IMR-90 (cell line): ENCODE data around the gene IQSEC1.

Experiments
- BHLHE40 ChIP-seq: fragments of 150-350 bp; IDR thresholded peaks from 2 replicates; pipeline ENCODE4 v1.6.1; 2016; ENCODE audit warnings: mild to moderate bottlenecking, low read depth, low read length
- CEBPB ChIP-seq: IDR thresholded peaks from 2 replicates; pipeline ENCODE4 v1.6.1; 2012; ENCODE audit warnings: low read depth, low read length, improper control_type of control experiment
- CHD1 ChIP-seq: IDR thresholded peaks from 2 replicates; pipeline ENCODE4 v1.6.1; 2012; ENCODE audit warnings: low read depth, low read length, improper control_type of control experiment
- FOS ChIP-seq: fragments of 150-350 bp; IDR thresholded peaks from 2 replicates; pipeline ENCODE4 v1.6.1; 2016; ENCODE audit warnings: low read depth, low read length
- MAFK ChIP-seq: IDR thresholded peaks from 2 replicates; pipeline ENCODE4 v1.6.1; 2012; ENCODE audit warnings: low read depth, low read length, improper control_type of control experiment
- MAZ ChIP-seq: IDR thresholded peaks from 2 replicates; pipeline ENCODE4 v1.6.1; 2012; ENCODE audit warnings: low read depth, mild to moderate bottlenecking, low read length, improper control_type of control experiment, moderate library complexity, borderline replicate concordance
- MXI1 ChIP-seq: IDR thresholded peaks from 2 replicates; pipeline ENCODE4 v1.6.1; 2012; ENCODE audit warnings: low read depth, mild to moderate bottlenecking, low read length, moderate library complexity, borderline replicate concordance
- POLR2A ChIP-seq: IDR thresholded peaks from 2 replicates; pipeline ENCODE4 v1.6.1; 2012; ENCODE audit warnings: mild to moderate bottlenecking, low read depth, low read length
- RCOR1 ChIP-seq: IDR thresholded peaks from 2 replicates; pipeline ENCODE4 v1.6.1; 2012; ENCODE audit warnings: mild to moderate bottlenecking, low read length, improper control_type of control experiment; ENCODE audit not compliant: insufficient replicate concordance
- RFX5 ChIP-seq: IDR thresholded peaks from 2 replicates; pipeline ENCODE4 v1.8.0; 2012; ENCODE audit warnings: low read depth, mild to moderate bottlenecking, low read length, moderate library complexity
- SMC3 ChIP-seq: fragments of 150-350 bp; IDR thresholded peaks from 2 replicates; pipeline ENCODE4 v1.6.1; 2016; ENCODE audit warnings: low read depth, mild to moderate bottlenecking, antibody characterized with exemption, low read length, moderate library complexity
- TF ChIP-seq, protein P1 (sequence below): conservative IDR thresholded peaks from 2 replicates; pipeline ENCODE4 v1.5.1; 2012; ENCODE audit warnings: mild to moderate bottlenecking, low read depth, low read length, improper control_type of control experiment
- TF ChIP-seq, protein P2 (sequence below): fragments of 150-350 bp; IDR thresholded peaks from 2 replicates; pipeline ENCODE4 v1.6.1; 2017; ENCODE audit warnings: mild to moderate bottlenecking, antibody characterized with exemption, low read length, low read depth
- TF ChIP-seq, protein P3 (sequence below): fragments of 150-350 bp; IDR thresholded peaks from 2 replicates; pipeline ENCODE4 v1.6.1; 2016; ENCODE audit warnings: low read depth, mild to moderate bottlenecking, low read length, moderate library complexity, borderline replicate concordance

DNA sequence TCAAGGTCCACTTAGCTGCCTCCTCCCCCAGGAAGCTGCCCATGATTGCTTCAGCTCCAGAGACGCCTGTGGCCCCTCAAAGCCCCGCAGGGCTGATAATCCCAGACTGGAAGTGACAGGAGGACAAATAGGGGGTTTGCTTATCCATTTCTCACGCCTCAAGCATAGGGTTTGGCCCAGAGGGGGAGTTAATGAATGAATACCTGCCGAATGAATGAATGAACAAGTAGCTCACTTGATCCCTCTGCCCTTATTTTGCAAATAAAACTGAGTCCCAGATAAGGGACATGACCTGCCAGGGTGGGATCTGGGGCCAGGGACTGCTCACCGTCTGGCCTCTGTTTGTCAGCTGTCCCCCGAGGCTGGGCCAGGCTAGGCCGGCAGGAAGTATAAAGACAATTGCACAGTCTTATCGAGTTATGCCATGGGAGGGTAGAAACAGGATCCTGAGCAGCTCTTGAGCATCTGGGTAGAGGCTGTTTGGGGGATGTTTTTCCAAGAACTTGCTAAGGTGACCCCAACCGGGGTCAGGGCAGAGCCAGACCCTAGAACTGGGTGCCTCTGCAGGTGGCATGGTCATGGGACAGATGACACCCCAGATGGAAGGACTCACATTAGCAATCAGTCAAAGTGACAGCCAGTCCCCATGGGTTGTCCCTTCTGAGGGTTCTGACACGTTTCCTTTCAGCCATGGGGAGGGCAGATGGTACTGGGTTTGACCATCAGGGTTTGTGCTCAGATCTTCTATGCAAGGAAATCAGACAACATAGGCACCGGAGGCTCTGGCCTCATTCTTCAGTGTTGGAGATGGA, 45.0 kb downstream of the IQSEC1 start:
- TF ChIP-seq, protein P1, sequence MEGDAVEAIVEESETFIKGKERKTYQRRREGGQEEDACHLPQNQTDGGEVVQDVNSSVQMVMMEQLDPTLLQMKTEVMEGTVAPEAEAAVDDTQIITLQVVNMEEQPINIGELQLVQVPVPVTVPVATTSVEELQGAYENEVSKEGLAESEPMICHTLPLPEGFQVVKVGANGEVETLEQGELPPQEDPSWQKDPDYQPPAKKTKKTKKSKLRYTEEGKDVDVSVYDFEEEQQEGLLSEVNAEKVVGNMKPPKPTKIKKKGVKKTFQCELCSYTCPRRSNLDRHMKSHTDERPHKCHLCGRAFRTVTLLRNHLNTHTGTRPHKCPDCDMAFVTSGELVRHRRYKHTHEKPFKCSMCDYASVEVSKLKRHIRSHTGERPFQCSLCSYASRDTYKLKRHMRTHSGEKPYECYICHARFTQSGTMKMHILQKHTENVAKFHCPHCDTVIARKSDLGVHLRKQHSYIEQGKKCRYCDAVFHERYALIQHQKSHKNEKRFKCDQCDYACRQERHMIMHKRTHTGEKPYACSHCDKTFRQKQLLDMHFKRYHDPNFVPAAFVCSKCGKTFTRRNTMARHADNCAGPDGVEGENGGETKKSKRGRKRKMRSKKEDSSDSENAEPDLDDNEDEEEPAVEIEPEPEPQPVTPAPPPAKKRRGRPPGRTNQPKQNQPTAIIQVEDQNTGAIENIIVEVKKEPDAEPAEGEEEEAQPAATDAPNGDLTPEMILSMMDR = no peak
- TF ChIP-seq POLR2A = no peak
- TF ChIP-seq CEBPB = no peak
- TF ChIP-seq RFX5 = no peak
- TF ChIP-seq MAZ = no peak
- TF ChIP-seq, protein P2, sequence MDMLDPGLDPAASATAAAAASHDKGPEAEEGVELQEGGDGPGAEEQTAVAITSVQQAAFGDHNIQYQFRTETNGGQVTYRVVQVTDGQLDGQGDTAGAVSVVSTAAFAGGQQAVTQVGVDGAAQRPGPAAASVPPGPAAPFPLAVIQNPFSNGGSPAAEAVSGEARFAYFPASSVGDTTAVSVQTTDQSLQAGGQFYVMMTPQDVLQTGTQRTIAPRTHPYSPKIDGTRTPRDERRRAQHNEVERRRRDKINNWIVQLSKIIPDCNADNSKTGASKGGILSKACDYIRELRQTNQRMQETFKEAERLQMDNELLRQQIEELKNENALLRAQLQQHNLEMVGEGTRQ = no peak
- no peak for TF ChIP-seq SMC3
- no peak for TF ChIP-seq FOS
- no peak for TF ChIP-seq CHD1
- no peak for TF ChIP-seq BHLHE40
- TF ChIP-seq, protein P3, sequence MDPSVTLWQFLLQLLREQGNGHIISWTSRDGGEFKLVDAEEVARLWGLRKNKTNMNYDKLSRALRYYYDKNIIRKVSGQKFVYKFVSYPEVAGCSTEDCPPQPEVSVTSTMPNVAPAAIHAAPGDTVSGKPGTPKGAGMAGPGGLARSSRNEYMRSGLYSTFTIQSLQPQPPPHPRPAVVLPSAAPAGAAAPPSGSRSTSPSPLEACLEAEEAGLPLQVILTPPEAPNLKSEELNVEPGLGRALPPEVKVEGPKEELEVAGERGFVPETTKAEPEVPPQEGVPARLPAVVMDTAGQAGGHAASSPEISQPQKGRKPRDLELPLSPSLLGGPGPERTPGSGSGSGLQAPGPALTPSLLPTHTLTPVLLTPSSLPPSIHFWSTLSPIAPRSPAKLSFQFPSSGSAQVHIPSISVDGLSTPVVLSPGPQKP = no peak
- TF ChIP-seq MXI1 = no peak
- TF ChIP-seq RCOR1 = no peak
- no peak for TF ChIP-seq MAFK
